ENCODE measurements around the gene PGBD4.

Gene PGBD4

GRCh38 chr15:34109797-34110663 is 8.1 kb downstream of the PGBD4 start:
- H3K4me2 ChIP-seq (ENCODE audit: low read depth, low read length, poor library complexity, severe bottlenecking), result peak overlapping the region; percentile 18
- H3K9me2 ChIP-seq (replicated peaks; ENCODE audit: low read depth, low read length), result no peaks in the 10 kb centered on the region
- H2AFZ ChIP-seq (ENCODE audit: low read length), result peak overlapping the region; percentile 82
- H4K20me1 ChIP-seq (ENCODE audit: insufficient read depth, low read length, poor library complexity, severe bottlenecking), result no peaks in the 10 kb centered on the region
- H3K4me3 ChIP-seq (ENCODE audit: low read length, poor library complexity, severe bottlenecking), result no peak overlapping the region
- H3K4me1 ChIP-seq (ENCODE audit: insufficient read depth, low read length, poor library complexity, severe bottlenecking), result peaks cover 4% of the 10 kb centered on the region
- H3K79me2 ChIP-seq (ENCODE audit: insufficient read depth, low read length), result no peaks in the 10 kb centered on the region
- no peaks in the 10 kb centered on the region for H3K9me3 ChIP-seq (ENCODE audit: insufficient read depth, low read depth, low read length)
- peak overlapping the region; percentile 35 for H3K9ac ChIP-seq (ENCODE audit: low read depth, low read length, poor library complexity, severe bottlenecking)
- H3K36me3 ChIP-seq (ENCODE audit: insufficient read depth, low read length), result no peaks in the 10 kb centered on the region
- H3F3A ChIP-seq (ENCODE audit: low read depth), result no peaks in the 10 kb centered on the region
- TF ChIP-seq EZH2phosphoT487 (IDR thresholded peaks at IDR 0.05; ENCODE audit: borderline replicate concordance) (no peak), CTCF (conservative IDR thresholded peaks at IDR 0.05; ENCODE audit: low read length) (peak; percentile 88)
- no peaks in the 10 kb centered on the region for H3K27me3 ChIP-seq (ENCODE audit: insufficient read depth, low read length, poor library complexity, severe bottlenecking)

DNA sequence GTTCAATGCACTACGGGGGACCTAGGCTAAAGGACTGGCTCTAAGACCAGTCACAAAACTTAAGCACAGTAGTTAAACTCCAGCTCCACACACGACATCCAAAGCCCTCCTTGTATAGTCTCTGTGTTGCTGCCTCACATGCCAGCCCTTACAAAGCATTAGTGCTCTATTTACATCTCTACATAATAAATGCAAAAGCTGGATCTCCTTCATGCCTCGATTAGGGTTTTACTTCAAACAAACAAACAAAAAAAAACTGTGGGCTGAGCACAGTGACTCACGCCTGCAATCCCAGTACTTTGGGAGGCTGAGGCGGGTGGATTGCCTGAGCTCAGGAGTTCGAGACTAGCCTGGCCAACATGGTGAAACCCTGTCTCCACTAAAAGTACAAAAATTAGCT is 9.6 kb downstream of the PGBD4 start:
- no peaks in the 10 kb centered on the region for H3K36me3 ChIP-seq (ENCODE audit: insufficient read depth, low read length)
- H3F3A ChIP-seq (ENCODE audit: low read depth), result no peaks in the 10 kb centered on the region
- H3K4me2 ChIP-seq (ENCODE audit: low read depth, low read length, poor library complexity, severe bottlenecking), result no peak overlapping the region
- H3K27me3 ChIP-seq (ENCODE audit: insufficient read depth, low read length, poor library complexity, severe bottlenecking), result no peaks in the 10 kb centered on the region
- no peaks in the 10 kb centered on the region for H3K9me3 ChIP-seq (ENCODE audit: insufficient read depth, low read depth, low read length)
- no peak for TF ChIP-seq CTCF (conservative IDR thresholded peaks at IDR 0.05; ENCODE audit: low read length)
- H3K79me2 ChIP-seq (ENCODE audit: insufficient read depth, low read length), result no peaks in the 10 kb centered on the region
- H4K20me1 ChIP-seq (ENCODE audit: insufficient read depth, low read length, poor library complexity, severe bottlenecking), result no peaks in the 10 kb centered on the region
- no peak overlapping the region for H3K4me3 ChIP-seq (ENCODE audit: low read length, poor library complexity, severe bottlenecking)
- no peaks in the 10 kb centered on the region for H3K9me2 ChIP-seq (replicated peaks; ENCODE audit: low read depth, low read length)
- H2AFZ ChIP-seq (ENCODE audit: low read length), result peak overlapping the region; percentile 23; the same call in 1 of the 2 replicates
- no peak overlapping the region for H3K9ac ChIP-seq (ENCODE audit: low read depth, low read length, poor library complexity, severe bottlenecking)
- H3K4me1 ChIP-seq (ENCODE audit: insufficient read depth, low read length, poor library complexity, severe bottlenecking), result peaks cover 4% of the 10 kb centered on the region

DNA sequence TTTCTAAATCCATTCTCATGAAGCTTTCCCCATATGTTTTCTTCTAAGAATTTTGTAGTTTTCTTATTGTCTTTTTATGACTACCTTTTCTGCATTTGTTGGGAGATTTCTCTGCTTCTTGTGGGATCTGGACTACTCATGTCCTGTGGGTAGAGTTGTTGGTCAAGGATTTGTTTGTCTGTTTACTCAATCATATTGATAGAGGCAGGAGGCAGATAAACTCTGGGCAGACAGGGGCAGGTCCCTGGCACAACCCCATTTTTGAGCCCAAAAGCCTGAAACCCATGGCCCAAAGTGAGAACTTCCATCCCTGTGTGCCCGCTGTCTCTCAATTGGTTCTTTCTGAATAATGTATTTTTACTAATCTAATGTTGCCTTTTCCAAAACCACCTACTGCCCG is 12.3 kb downstream of the PGBD4 start:
- Histone ChIP-seq H3K4me1 (ENCODE audit: insufficient read depth, low read length, poor library complexity, severe bottlenecking) (peaks cover 4% of the 10 kb centered on the region), H3F3A (ENCODE audit: low read depth) (no peaks in the 10 kb centered on the region), H3K9me3 (ENCODE audit: insufficient read depth, low read depth, low read length) (no peaks in the 10 kb centered on the region), H3K79me2 (ENCODE audit: insufficient read depth, low read length) (no peaks in the 10 kb centered on the region), H3K4me2 (ENCODE audit: low read depth, low read length, poor library complexity, severe bottlenecking) (no peak overlapping the region), H2AFZ (ENCODE audit: low read length) (no peak overlapping the region), H3K4me3 (ENCODE audit: low read length, poor library complexity, severe bottlenecking) (no peak overlapping the region), H4K20me1 (ENCODE audit: insufficient read depth, low read length, poor library complexity, severe bottlenecking) (no peaks in the 10 kb centered on the region), H3K9me2 (replicated peaks; ENCODE audit: low read depth, low read length) (no peaks in the 10 kb centered on the region), H3K27me3 (ENCODE audit: insufficient read depth, low read length, poor library complexity, severe bottlenecking) (no peaks in the 10 kb centered on the region), H3K36me3 (ENCODE audit: insufficient read depth, low read length) (no peaks in the 10 kb centered on the region), H3K9ac (ENCODE audit: low read depth, low read length, poor library complexity, severe bottlenecking) (no peak overlapping the region)
- TF ChIP-seq CTCF (conservative IDR thresholded peaks at IDR 0.05; ENCODE audit: low read length) (no peak), EZH2phosphoT487 (IDR thresholded peaks at IDR 0.05; ENCODE audit: borderline replicate concordance) (no peak)
